HepG2 (cell line): ENCODE results near the gene ESYT2. TPM values are rescaled to one million over a fixed set of nuclear protein-coding genes. Genes with fewer than 3 reads are reported as not detected.
A peak's percentile ranks its signal among the peaks of the same experiment; 100 is the strongest.

ENCODE experiments used
- ATAC-seq: fragments of 200-7000 bp; cut with Tn5 transposase; 3 replicates; pipeline ENCODE4 v1.9.1; 2020; ENCODE audit warnings: mild to moderate bottlenecking, moderate library complexity
- BruUV-seq: library from RNA; stranded (reverse); fragments of 400-500 nt; replicated peaks from 2 replicates; lab custom pipeline; 2021; lab: Mats Ljungman, UMichigan
- CTCF ChIA-PET: fragments of 300-600 bp; formaldehyde crosslinking; extraction: SDS; loops from one replicate; lab custom pipeline; 2021; ENCODE audit warnings: low total read pairs, inconsistent platforms, low intra/inter-chr PET ratio; lab: Yijun Ruan, JAX
- POLR2A ChIA-PET: fragments of 350-600 bp; sonication (Branson Sonifier 250); formaldehyde crosslinking; loops from one replicate; lab custom pipeline; 2020; ENCODE audit warnings: antibody characterized with exemption, inconsistent platforms; lab: Yijun Ruan, JAX
- DNase-seq: peaks from one replicate; pipeline ENCODE4 v3.0.0-alpha.2; 2015; ENCODE audit warnings: low spot score
- FAIRE-seq: peaks from 3 replicates; lab custom pipeline; 2011; peaks lifted over from hg19 to GRCh38; lab: Jason Lieb, UNC
- H2AFZ ChIP-seq: one replicate; pipeline ENCODE4 v1.6.1; 2011; ENCODE audit warnings: low read length, inconsistent platforms
- H3K27ac ChIP-seq: fragments of 300-600 bp; 3 replicates; pipeline ENCODE4 v1.8.0; 2011; ENCODE audit warnings: mixed run types, mild to moderate bottlenecking, mixed read lengths, low read length, inconsistent platforms; ENCODE audit not compliant: insufficient read depth; ENCODE audit errors: extremely low read length
- H3K27me3 ChIP-seq, 2 experiments: fragments of 200-600 bp in 1 of 2; 2 replicates in 1 of 2; 3 replicates in 1 of 2; pipeline versions ENCODE4 v1.6.0 to v1.8.0; 2011; ENCODE audit warnings: low read length in 2 of 2, mild to moderate bottlenecking in 2 of 2, moderate library complexity in 2 of 2, inconsistent platforms in 1 of 2; ENCODE audit not compliant: insufficient read depth in 2 of 2, control insufficient read depth in 1 of 2
- H3K36me3 ChIP-seq, 2 experiments: fragments of 200-600 bp in 1 of 2; replicated peaks in 1 of 2; 2 replicates in 1 of 2; 3 replicates in 1 of 2; pipeline versions ENCODE4 v1.5.1 to v1.8.0; 2011; ENCODE audit warnings: low read length in 2 of 2, inconsistent platforms in 1 of 2; ENCODE audit not compliant: insufficient read depth in 2 of 2, control insufficient read depth in 1 of 2
- H3K4me1 ChIP-seq: 2 replicates; pipeline ENCODE4 v1.5.1; 2012; ENCODE audit warnings: low read length, inconsistent platforms; ENCODE audit not compliant: insufficient read depth
- H3K4me2 ChIP-seq: 2 replicates; pipeline ENCODE4 v1.6.0; 2011; ENCODE audit warnings: low read depth, low read length, inconsistent platforms
- H3K4me3 ChIP-seq, 3 experiments: fragments of 200-600 bp in 1 of 3; sonication (generic), shearing (Covaris generic) in 1 of 3; replicated peaks in 1 of 3; 2 replicates each; pipeline ENCODE4 v1.5.1; 2011 to 2016; ENCODE audit warnings: low read length in 3 of 3, inconsistent platforms in 2 of 3, low read depth in 2 of 3, mild to moderate bottlenecking in 2 of 3, control low read depth in 1 of 3, mixed read lengths in 1 of 3; ENCODE audit not compliant: insufficient read depth in 1 of 3
- H3K79me2 ChIP-seq: one replicate; pipeline ENCODE4 v1.6.1; 2011; ENCODE audit warnings: low read length, inconsistent platforms; ENCODE audit not compliant: insufficient read depth
- H3K9ac ChIP-seq: 2 replicates; pipeline ENCODE4 v1.6.0; 2011; ENCODE audit warnings: mild to moderate bottlenecking, low read depth, low read length, inconsistent platforms; ENCODE audit not compliant: insufficient read depth
- H3K9me3 ChIP-seq: 2 replicates; pipeline ENCODE4 v1.5.1; 2012; ENCODE audit warnings: mild to moderate bottlenecking, low read length
- H4K20me1 ChIP-seq: 2 replicates; pipeline ENCODE4 v1.6.0; 2011; ENCODE audit warnings: inconsistent platforms, mild to moderate bottlenecking, low read length, moderate library complexity; ENCODE audit not compliant: insufficient read depth
- ELF1 ChIP-seq: sonication (generic); formaldehyde crosslinking; IDR thresholded peaks from 2 replicates; pipeline ENCODE4 v1.4.0; 2020; ENCODE audit warnings: missing genetic modification reagents
- JDP2 ChIP-seq: sonication (generic); formaldehyde crosslinking; IDR thresholded peaks from 2 replicates; pipeline ENCODE4 v1.8.1; 2022; ENCODE audit warnings: missing genetic modification reagents, borderline replicate concordance
- NR2C2 ChIP-seq: sonication (generic); formaldehyde crosslinking; IDR thresholded peaks from 2 replicates; pipeline ENCODE4 v1.4.0; 2020; ENCODE audit warnings: missing genetic modification reagents, mild to moderate bottlenecking, moderate library complexity, borderline replicate concordance
- PAXIP1 ChIP-seq: sonication (generic); formaldehyde crosslinking; conservative IDR thresholded peaks from 2 replicates; pipeline ENCODE4 v1.4.0; 2020; ENCODE audit warnings: mild to moderate bottlenecking, missing genetic modification reagents, moderate library complexity
- PHF8 ChIP-seq: sonication (generic); formaldehyde crosslinking; IDR thresholded peaks from 2 replicates; pipeline ENCODE4 v1.5.0; 2020; ENCODE audit warnings: missing genetic modification reagents
- SALL1 ChIP-seq: sonication (generic); formaldehyde crosslinking; IDR thresholded peaks from 2 replicates; pipeline ENCODE4 v1.8.0; 2022; ENCODE audit warnings: mild to moderate bottlenecking, missing genetic modification reagents
- U2AF1 ChIP-seq: fragments of 200-400 bp; formaldehyde crosslinking; optimal IDR thresholded peaks from 2 replicates; pipeline ENCODE3; 2017; ENCODE audit warnings: mild to moderate bottlenecking, low read depth, low read length
- YEATS2 ChIP-seq: sonication (generic); formaldehyde crosslinking; IDR thresholded peaks from 2 replicates; pipeline ENCODE4 v1.4.0; 2020; ENCODE audit warnings: missing genetic modification reagents, borderline replicate concordance
- ZFP1 ChIP-seq: IDR thresholded peaks from 2 replicates; pipeline ENCODE4 v1.6.1; 2016
- ZNF451 ChIP-seq: sonication (generic); formaldehyde crosslinking; IDR thresholded peaks from 2 replicates; pipeline ENCODE4 v1.5.0; 2020; ENCODE audit warnings: mild to moderate bottlenecking, missing genetic modification reagents
- ZNF552 ChIP-seq: sonication (generic); formaldehyde crosslinking; IDR thresholded peaks from 2 replicates; pipeline ENCODE4 v1.9.0; 2022; ENCODE audit warnings: missing genetic modification reagents, mild to moderate bottlenecking, borderline replicate concordance
- ZNF589 ChIP-seq: sonication (generic); formaldehyde crosslinking; conservative IDR thresholded peaks from 2 replicates; pipeline ENCODE4 v1.8.0; 2022; ENCODE audit warnings: mild to moderate bottlenecking, moderate library complexity, missing genetic modification reagents
- WGBS: methylation state at CpG from one replicate; pipeline ENCODE4 v1.1.6; 2017; ENCODE audit warnings: low lambda C conversion rate; 5-methylcytosine and 5-hydroxymethylcytosine counted together
- in situ Hi-C: cut with HindIII; loops from 2 replicates; pipeline ENCODE4 v1.10.0; 2017; ENCODE audit warnings: low pct_unique_long_range_greater_than_20kb; ENCODE audit not compliant: extremely low pct_ligation_motif_present
- intact Hi-C: fragments of 100-400 bp; cut with micrococcal nuclease; formaldehyde crosslinking; loops from one replicate; pipeline ENCODE4 v1.10.0; 2022; ENCODE audit not compliant: unreplicated experiment
- polyA plus RNA-seq, 8 experiments: library from polyadenylated mRNA; depleted of rRNA in 3 of 8; stranded (reverse) in 7 of 8; unstranded in 1 of 8; fragments of >200 nt; fragmentation: Illumina TruSeq in 4 of 8; extraction: Trizol in 4 of 8; gene quantifications; 2 replicates each; pipeline versions ENCODE4 v1.2.1 to v1.2.3, GENCODE V29; 2011 to 2016; ENCODE audit warnings: low read depth in 4 of 8, missing spikeins in 1 of 8, mixed read lengths in 1 of 8; ENCODE audit not compliant: insufficient read depth in 1 of 8
- total RNA-seq, 5 experiments: library from RNA; depleted of rRNA; stranded (reverse); fragments of >200 nt; fragmentation: Illumina TruSeq; extraction: Trizol; gene quantifications; 2 replicates each; pipeline ENCODE4 v1.2.3, GENCODE V29; 2016; ENCODE audit warnings: low read depth in 1 of 5
- TF ChIP-seq, protein P1 (sequence below): sonication (generic); formaldehyde crosslinking; IDR thresholded peaks from 2 replicates; pipeline ENCODE4 v1.4.0; 2020; ENCODE audit warnings: mild to moderate bottlenecking, low read depth, missing genetic modification reagents
- TF ChIP-seq, protein P2 (sequence below): IDR thresholded peaks from 2 replicates; pipeline ENCODE4 v1.4.0; 2020; ENCODE audit warnings: mild to moderate bottlenecking, missing genetic modification reagents

ESYT2 gene
- total and polyA plus RNA-seq, 2 of the 13 experiments (the other 11 are each of a cell fraction or from before 2014, with no cell fraction given), result 28.5 to 37.3 TPM

DNA sequence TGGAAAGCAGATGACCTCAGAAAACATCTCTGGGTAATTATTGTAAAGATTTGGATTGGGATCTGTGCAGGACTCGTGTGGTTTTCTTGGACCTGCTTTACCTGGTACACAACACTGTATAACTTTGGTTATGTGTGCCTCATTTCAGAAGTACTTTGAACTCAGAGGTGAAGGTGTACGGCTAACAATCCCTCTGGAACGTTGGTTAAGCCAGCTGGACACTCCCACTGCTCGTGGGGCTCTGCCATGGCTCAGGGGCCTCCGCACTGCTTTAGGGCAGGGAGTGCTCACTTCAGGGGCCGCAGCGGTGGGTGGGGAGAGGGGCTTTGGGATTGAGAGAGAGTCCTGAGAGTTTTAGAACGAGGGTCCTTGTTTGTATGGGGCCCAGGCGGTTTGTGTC is 40.6 kb upstream of the ESYT2 start:
- intact Hi-C loops (no loop called here), in situ Hi-C loops (no loop called here)
- no TSS peak for BruUV-seq
- ChIA-PET POLR2A (no interaction called here), CTCF (no interaction called here)
- Histone ChIP-seq H3K9me3 (no peaks in the 10 kb centered on the region), H4K20me1 (no peaks in the 10 kb centered on the region), H3K27ac (no peak overlapping the region), H3K9ac (no peak overlapping the region), H3K4me2 (peak overlapping the region; percentile 49), H3K4me3 (no peak overlapping the region), H3K36me3 (peaks cover 0 to 18% of the 10 kb centered on the region in 2 experiments; a peak in 3 of 5 replicates), H3K79me2 (no peaks in the 10 kb centered on the region), H3K27me3 (no peaks in the 10 kb centered on the region), H3K4me1 (peaks cover 30% of the 10 kb centered on the region), H2AFZ (no peak overlapping the region)
- peak; percentile 47; the same call in 2 of the 3 replicates for ATAC-seq
- FAIRE-seq, result no peak
- 66% methylated on average over 8 of the region's 9 CpGs for WGBS
- peak; percentile 23 for DNase-seq
- TF ChIP-seq, protein P1, sequence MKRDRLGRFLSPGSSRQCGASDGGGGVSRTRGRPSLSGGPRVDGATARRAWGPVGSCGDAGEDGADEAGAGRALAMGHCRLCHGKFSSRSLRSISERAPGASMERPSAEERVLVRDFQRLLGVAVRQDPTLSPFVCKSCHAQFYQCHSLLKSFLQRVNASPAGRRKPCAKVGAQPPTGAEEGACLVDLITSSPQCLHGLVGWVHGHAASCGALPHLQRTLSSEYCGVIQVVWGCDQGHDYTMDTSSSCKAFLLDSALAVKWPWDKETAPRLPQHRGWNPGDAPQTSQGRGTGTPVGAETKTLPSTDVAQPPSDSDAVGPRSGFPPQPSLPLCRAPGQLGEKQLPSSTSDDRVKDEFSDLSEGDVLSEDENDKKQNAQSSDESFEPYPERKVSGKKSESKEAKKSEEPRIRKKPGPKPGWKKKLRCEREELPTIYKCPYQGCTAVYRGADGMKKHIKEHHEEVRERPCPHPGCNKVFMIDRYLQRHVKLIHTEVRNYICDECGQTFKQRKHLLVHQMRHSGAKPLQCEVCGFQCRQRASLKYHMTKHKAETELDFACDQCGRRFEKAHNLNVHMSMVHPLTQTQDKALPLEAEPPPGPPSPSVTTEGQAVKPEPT (CRISPR knock-in tag), result no peak
- peak; percentile 42 for TF ChIP-seq PAXIP1 (CRISPR knock-in tag)
- TF ChIP-seq ZNF451 (CRISPR knock-in tag), result no peak
- TF ChIP-seq JDP2 (CRISPR knock-in tag), result no peak
- TF ChIP-seq SALL1, result peak; percentile 44; the same call in 1 of the 2 replicates
- no peak for TF ChIP-seq ELF1 (CRISPR knock-in tag)
- no peak for TF ChIP-seq PHF8
- TF ChIP-seq YEATS2 (CRISPR knock-in tag), result no peak
- TF ChIP-seq NR2C2 (CRISPR knock-in tag), result no peak
- TF ChIP-seq, protein P2, sequence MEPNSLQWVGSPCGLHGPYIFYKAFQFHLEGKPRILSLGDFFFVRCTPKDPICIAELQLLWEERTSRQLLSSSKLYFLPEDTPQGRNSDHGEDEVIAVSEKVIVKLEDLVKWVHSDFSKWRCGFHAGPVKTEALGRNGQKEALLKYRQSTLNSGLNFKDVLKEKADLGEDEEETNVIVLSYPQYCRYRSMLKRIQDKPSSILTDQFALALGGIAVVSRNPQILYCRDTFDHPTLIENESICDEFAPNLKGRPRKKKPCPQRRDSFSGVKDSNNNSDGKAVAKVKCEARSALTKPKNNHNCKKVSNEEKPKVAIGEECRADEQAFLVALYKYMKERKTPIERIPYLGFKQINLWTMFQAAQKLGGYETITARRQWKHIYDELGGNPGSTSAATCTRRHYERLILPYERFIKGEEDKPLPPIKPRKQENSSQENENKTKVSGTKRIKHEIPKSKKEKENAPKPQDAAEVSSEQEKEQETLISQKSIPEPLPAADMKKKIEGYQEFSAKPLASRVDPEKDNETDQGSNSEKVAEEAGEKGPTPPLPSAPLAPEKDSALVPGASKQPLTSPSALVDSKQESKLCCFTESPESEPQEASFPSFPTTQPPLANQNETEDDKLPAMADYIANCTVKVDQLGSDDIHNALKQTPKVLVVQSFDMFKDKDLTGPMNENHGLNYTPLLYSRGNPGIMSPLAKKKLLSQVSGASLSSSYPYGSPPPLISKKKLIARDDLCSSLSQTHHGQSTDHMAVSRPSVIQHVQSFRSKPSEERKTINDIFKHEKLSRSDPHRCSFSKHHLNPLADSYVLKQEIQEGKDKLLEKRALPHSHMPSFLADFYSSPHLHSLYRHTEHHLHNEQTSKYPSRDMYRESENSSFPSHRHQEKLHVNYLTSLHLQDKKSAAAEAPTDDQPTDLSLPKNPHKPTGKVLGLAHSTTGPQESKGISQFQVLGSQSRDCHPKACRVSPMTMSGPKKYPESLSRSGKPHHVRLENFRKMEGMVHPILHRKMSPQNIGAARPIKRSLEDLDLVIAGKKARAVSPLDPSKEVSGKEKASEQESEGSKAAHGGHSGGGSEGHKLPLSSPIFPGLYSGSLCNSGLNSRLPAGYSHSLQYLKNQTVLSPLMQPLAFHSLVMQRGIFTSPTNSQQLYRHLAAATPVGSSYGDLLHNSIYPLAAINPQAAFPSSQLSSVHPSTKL, result 0 out of 2 replicates have a peak, but pooled peaks have one; percentile 9
- no peak for TF ChIP-seq U2AF1
- no peak for TF ChIP-seq ZNF552 (CRISPR knock-in tag)
- TF ChIP-seq ZNF589 (CRISPR knock-in tag), result no peak
- peak; percentile 70; the same call in 1 of the 2 replicates for TF ChIP-seq ZFP1 (CRISPR knock-in tag)
